A172 (cell line): ENCODE results near the gene LCN15. TPM values are rescaled to one million over a fixed set of nuclear protein-coding genes. Genes with fewer than 3 reads are reported as not detected.
"Not testable (repeated sequence)": the region's sequence is repeated elsewhere in the genome, so short reads cannot be mapped to it uniquely, and the experiment has no call there.

Source experiments
- DNase-seq: peaks from one replicate; pipeline ENCODE4 v3.0.0-alpha.2; 2015; ENCODE audit warnings: low spot score
- total RNA-seq: library from RNA; depleted of rRNA; stranded (reverse); fragments of >200 nt; shearing (Covaris generic); gene quantifications from 2 replicates; pipeline ENCODE4 v1.2.3, GENCODE V29; 2014; rRNA removed

LCN15 gene, protein sequence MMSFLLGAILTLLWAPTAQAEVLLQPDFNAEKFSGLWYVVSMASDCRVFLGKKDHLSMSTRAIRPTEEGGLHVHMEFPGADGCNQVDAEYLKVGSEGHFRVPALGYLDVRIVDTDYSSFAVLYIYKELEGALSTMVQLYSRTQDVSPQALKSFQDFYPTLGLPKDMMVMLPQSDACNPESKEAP
- total RNA-seq: not detected in 2 replicates

DNA sequence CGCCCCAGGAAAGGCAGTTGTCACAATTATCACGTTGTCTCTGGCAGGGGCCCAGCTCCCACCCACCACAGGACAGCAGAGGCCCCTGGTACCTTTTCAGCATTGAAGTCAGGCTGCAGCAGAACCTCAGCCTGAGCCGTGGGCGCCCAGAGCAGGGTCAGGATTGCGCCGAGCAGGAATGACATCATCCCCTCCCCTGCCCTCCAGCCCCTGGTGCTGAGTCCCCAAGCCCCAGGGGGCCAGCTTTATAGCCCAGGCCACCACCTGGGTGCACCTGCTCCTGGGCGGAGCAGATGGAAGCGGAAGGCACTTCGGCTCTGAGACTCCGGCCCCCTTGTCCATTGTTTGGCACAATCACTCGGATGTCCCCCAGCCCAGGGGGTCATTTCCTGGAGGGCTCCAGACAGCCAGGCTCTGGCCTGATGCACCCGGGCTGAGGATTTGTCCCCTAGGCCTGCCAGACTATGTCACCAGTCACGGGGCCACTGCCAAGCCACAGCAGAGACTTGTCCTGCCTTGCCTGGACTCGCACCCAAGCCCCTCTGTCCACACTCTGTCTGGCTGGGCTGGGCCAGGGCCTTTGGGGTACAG is at the start of gene LCN15:
TSS of gene LCN15 (minus strand) at position 218 of the 591 bp plus-strand sequence. CDS start at position 188, 30 bp downstream.
- DNase-seq: no peak

DNA sequence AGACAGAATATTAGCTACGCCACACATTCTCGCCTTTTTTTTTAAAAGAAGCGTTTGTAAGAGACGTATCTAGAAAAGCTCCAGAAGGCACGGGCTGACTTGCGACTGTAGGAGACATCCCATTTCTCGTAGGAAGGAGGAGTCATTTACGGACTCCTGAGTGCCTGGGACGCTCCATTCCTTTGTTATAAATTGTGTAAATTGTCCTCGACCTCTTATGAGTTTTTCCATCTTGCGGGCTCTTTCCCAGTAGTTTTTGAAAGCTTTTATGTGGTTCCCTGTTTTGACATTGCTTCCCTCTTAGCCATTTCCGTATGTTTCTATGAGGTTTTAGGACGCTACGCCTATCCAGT is 44.5 kb upstream of the LCN15 start:
- DNase-seq: no peak

DNA sequence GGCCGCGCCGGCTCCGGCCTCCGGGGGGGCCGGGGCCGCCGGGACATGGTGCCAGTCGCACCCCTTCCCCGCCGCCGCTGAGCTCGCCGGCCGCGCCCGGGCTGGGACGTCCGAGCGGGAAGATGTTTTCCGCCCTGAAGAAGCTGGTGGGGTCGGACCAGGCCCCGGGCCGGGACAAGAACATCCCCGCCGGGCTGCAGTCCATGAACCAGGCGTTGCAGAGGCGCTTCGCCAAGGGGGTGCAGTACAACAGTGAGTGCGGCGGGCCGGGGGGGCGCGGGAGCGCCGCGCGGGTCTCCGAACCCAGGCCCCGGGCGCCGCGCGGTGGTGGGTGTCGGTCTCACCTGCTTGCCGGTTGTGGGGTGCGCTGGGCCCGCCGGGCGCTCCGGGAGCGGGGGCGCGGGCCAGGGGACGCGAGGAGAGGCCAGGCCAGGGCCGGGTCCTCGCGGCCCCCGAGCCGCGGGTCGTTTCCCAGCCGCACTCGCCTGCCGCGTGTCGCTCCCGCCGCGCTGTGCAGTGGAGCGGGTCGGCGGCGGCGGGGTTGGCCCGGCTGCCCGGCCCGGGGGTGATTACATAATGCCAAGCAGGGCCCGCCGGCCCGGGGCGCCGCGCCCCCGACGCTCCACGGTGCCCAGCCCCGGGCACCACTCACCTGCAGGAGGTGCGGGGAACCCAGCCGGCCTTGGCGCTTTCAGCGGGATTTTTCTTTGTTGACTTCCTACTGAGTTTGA is 43.9 kb upstream of the LCN15 start:
- DNase-seq: no peak

DNA sequence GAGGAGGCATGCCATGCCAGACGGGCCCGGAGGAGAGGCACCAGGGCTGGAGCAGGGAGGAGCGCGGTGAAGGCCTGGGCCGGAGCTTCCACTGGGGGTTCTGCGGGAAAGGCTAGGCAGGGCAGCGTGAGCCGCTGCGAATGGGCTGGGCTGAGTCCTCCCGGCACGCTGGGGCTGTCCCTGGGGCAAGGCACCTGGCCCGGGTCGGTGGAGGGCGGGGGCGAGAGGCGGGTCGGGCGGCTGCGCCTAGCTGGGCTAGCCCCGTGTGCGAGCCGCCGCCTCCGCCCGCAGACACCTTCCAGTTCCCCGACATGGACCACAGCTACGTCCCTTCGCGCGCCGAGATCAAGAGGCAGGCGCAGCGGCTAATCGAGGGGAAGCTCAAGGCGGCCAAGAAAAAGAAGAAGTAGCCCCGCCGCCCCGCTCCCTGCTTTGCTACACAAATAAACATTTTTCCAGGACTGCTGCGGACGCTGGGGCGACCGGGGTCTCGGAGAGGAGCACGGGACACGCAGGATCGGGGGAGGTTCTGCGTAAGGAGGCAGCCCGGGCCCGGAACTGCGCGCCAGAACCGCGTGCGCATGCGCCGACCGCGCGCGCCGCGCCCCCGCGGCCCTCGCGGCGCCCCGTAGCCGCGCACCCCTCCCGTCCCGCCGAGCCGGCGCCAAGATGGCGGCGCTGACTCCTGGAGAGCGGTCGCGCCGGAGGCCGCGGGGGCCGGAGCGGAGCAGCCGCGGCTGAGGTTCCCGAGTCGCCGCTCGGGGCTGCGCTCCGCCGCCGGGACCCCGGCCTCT is 43.2 kb upstream of the LCN15 start, which contains the start of gene RABL6:
TSS of gene RABL6 (plus strand) at position 668 of the 794 bp plus-strand sequence. CDS start 249 bp downstream, outside the sequence.
- peak; percentile 60 for DNase-seq

DNA sequence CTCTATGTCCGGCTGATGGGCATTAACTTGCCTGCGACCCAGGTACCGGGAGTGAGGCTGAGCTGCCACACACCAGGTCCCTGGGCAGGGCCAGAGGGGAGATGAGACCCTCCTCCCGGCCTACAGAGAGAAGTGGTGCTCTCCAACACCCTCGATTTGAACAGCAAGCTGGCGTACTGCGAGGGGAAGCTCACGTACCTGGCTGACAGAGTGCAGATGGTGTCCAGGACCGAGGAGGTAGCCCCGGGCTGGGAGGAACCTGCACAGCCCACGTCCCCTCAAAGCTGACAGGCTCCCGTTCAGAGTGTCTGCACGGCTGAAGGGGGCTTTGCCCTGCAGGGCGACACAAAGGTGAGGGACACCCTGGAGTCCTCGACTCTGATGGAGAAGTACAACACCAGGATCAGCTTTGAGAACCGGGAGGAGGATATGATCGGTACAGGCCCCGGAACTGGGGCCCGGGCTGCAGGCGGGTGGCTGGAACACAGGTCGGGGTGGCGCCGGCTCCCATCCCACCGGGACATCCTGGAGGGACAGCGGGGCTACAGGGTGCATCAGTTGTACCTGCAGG is 42.4 kb upstream of the LCN15 start:
- no peak for DNase-seq

DNA sequence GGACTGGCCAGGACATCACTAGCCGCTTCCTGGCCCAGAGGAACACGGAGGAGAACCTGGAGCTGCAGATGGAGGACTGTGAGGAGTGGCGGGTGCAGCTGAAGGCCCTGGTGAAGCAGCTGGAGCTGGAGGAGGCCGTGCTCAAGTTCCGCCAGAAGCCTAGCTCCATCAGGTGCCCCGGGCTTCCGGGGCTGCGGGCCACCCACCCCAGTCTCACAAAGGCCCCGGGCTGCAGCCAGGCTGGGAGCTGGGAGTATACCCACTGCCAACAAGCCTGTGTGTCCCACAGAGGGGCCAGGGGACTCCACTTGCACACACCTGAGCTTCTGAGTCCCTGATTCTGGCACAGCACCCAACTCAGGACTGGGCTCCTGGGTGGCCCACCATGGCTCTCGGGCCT is 41.7 kb upstream of the LCN15 start:
- DNase-seq: no peak

DNA sequence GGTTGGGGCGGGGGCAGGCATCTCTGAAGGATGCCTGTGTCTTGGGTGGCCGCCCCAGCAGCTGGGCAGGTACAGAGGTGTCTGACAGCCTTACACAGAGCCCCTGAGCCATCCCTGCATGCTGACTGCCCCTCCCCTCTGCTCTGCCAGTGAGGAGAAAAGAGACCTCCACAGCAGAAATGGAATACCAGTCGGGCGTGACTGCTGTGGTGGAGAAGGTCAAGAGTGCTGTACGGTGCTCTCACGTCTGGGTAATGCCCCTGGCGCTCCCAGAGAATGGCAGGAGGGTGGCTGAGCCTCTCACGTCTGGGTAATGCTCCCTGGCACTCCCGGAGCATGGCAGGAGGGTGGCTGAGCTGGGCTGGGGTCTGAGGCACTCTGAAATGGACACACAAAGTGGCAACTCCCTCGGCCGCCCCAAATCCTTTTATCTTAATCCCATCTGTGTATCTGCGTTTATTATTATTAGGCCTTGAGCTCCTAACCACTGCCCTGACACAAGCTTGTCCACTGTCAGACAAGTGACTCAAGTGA is 41.0 kb upstream of the LCN15 start:
- no peak for DNase-seq

DNA sequence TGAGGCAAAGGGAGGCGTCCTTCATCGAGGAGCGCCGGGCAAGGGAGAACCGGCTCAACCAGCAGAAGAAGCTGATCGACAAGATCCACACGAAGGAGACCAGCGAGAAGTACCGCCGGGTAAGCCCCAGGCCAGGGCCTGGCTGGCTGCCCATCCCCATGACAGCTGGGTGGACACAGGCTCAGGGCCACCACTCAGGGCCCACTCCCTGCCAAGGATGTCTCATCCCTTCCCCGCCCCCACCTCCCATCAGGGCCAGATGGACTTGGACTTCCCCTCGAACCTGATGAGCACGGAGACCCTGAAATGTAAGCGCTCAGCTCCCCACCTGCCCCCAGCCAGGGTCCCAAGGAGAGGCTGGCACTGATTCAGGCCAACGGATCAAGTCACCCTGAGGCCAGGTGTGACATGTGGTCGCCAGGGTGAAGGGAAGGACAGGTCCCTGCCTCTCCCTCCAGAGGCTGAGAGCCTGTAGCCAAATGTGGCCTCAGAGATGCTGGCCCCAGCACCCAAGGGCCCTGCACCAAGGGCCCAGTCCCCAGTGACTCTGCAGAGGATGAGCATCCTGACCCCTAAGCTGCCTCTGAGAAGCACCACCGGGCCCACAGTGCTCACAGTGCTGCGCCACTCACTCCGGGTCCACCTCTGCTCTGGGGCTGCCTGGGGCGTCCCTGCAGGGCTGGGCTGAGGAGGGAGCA is 40.3 kb upstream of the LCN15 start:
- DNase-seq: no peak

DNA sequence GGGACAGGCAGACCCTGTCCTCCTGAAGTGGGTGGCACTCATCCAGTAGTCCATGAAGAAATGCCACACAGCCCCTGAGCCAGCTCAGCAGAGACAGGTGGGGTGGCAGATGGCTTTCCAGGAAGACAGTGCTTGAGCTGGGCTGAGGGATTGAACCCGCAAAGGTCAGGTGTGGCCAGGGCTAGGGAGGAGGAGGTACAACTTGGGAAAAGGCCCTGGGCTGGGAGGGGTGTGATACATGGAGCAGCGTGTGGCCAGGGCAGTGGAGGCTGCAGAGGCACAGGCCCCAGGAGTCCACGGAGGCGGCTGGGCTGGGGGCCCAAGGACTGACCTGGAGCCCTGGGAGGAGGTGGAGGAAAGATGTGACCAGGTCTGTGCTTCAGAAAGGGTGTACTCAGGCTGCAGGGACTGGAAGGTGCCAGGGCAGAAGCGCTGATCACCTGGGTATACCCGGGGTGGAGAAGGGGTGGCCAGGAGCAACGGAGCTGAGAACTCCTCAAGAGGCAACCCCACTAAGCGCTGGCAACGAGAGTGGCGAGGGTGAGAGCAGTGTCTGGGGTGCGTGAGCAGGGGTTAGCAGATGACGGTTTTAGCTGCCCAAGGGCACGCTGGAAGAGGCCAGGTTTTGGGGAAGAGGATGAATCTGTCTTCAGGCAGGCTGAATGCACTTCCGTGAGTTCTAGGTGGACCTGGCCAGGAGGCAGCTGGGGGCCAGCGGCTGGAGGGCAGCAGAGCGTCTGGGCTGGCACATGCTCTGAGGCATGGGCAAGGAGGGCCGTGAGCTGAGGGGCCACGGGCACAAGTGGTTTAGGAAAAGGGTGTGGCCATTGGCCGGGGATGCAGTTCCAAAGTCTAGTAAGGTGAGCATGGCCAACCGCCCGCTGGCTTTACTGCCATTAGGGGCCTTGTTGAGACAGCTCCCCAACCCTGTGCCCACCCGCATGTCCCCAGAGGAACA is 39.5 kb upstream of the LCN15 start:
- DNase-seq: no peak

DNA sequence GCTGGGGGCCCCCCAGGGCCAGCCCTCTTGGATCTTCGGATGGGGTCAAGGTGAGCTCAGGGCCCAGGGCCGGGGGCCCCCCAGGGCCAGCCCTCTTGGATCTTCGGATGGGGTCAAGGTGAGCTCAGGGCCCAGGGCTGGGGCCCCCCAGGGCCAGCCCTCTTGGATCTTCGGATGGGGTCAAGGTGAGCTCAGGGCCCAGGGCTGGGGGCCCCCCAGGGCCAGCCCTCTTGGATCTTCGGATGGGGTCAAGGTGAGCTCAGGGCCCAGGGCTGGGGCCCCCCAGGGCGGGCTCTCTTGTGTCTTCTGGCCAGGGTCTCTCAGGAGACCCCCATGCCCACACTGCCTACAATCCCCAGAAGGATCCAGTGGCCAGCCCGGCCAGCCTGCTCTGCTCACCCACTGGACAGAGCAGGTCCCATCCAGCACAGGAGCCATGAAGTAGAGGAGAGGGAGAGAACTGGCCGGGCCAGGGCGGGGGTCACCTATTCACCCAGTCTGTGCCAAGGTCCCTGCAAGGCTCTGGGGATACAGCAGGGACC is 38.8 kb upstream of the LCN15 start:
- not testable (repeated sequence) for DNase-seq

DNA sequence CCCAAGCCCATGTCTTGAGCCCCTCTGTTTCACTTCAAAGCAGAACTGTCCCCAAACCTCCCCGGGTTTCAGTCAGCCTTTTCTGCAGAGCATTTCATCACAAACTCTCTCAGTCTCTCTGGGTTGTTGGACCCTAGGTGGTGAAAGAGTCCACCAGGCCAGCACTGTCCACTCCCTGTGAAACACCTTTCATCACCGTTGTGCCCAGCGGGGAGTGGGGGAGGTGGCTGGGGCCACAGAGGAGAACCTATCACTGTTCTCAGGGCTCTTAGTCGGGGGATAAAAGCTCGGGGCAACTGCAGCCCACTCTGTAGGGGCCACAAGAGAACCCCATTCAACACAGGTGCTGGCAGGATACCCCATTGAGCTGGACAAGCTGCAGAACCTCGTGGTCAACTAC is 38.0 kb upstream of the LCN15 start:
- DNase-seq: no peak

DNA sequence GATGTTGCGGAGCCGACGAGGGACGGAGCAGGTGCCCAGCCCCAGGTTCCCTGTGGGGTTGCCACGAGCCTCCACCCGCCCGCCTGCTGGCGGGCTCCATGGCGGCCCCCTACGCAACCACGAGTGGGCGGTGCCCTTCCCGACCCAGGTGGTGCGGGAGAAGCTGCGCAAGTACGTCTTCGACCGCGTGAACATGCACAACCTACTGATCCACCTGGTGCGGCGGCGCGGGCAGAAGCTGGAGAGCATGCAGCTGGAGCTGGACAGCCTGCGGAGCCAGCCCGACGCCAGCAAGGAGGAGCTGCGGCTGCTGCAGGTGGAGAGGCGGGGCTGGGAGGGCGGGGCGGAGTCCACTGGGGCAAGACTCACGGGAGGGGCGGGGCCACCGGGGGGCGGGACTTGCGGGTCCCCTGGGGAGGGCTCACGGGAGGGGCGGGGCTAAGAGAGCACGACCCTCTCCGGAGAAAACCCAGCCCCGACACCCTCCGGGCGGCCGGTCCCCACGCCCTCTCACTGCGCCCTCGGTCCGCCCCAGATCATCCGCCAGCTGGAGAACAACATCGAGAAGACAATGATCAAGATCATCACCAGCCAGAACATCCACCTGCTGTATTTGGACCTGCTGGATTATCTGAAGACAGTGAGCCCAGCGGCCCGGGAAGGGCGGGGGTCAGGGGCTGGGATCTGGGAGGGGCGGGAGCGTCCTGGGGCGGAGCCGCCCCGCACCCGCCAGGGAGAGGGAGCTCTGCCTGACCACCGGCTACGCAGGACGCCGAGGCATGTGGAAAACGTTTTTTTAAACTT is 35.7 kb upstream of the LCN15 start:
- peak; percentile 77 for DNase-seq

DNA sequence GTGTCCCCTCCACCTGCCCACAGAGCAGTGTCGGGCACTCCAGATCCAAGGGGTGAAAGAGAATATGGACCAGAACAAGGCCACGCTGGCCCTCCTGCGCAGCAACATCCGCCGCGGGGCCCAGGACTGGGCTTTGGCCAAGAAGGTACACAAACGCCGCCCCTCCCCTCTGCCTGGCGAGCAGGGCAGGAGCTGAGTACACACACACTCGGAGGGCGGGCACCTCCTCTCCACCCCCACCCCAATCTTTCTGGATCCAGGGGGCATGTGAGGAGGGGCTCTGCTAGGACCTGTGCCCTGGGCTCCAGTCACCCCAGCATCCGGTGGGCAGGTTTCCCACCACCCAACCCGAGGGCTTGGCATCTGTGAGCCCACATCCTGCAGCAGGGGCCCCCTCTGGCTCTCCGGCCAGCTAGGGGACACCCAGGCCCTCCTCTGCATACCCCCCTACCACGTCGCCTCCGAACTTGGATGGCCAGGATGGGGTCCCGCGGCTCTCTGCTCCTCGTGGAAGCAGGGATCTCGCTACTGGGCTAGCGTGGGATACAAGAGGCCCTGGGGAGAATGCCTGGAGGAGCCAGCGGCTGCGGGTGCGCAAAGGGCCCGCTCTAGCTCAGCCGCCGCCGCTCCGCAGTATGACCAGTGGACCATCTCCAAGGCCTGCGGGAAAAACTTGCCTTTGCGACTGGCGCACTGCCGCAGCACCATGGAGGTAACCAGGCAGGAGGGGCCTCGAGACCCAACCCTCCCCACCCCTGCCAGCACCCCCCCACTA is 34.9 kb upstream of the LCN15 start:
- no peak for DNase-seq

DNA sequence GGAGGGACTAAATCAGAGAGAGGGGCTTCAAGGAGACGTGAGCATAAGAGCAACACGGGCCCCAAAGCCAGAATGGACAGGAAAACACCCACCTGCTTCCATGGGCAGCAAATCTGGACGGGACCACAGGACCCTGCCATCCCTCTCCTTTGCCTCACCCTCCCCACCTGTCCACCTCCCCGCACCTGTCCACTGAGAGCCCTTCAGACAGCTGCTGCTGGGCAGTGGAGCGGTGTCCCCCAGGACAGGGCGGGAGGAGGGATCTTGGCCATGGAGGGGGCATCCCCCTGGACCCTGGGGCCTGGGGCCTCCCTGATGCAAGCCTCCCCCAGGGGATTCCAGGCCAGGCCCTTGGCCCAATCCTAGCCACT is 34.4 kb upstream of the LCN15 start:
- DNase-seq: no peak

DNA sequence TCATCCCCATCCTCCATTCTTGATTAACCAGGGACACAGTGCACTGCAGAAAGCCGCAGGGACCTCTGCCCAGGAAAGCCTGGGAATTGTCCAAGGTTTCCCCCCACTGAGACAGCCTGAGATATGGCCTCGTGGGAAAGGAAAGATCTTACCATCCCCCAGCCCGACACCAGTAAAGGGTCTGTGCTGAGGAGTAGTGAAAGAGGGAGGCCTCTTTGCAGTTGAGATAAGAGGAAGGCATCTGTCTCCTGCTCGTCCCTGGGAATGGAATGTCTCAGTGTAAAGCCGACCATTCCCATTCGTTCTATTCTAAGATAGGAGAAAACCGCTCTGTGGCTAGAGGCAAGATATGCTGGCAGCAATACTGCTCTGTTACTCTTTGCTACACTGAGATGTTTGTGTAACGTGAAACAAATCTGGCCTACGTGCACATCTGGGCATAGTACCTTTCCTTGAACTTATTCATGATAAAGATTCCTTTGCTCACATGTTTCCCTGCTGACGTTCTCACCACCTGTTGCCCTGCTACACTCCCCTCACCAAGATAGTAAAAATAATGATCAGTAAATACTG is 32.5 kb upstream of the LCN15 start:
- not testable (repeated sequence) for DNase-seq

DNA sequence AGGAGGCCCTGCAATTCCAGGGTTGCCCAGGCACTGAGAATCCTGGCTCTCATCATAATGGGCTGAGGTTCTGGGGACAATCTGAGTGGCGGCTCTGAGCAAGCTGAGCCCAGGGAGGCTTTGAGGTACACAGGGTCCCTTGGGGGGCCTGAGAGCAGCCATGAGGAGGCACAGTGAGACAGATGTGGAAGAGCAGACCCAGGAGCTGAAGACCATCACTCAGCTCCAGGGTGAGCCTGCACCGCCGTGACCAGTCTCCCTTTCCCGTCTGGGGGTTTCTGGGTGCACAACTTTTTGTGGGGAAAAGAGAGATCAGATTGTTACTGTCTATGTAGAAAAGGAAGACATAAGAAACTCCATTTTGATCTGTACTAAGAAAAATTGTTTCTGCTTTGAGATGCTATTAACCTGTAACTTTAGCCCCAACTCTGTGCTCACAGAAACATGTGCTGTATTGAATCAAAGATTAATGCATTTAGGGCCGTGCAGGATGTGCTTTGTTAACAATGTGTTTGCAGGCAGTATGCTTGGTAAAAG is 32.0 kb upstream of the LCN15 start, which contains the start of gene CCDC183:
TSS of gene CCDC183 (plus strand) at position 101 of the 537 bp plus-strand sequence. CDS start at position 161, 60 bp downstream.
- DNase-seq: no peak

DNA sequence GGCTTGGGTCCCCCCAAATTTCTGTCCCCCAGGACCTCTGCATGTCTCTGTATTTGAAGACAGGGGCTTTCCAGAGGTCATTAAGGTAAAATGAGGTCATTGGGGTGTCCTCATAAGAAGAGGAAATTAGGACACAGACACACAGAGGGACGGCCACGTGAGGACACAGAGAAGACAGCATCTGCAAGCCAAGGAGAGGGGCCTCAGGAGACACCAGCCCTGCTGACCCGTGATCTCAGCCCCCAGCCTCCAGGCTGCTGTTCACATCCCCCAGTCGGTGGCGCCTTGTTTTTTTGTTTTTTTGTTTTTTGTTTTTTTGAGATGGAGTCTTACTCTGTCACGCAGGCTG is 30.7 kb upstream of the LCN15 start:
- DNase-seq: no peak
